MM.1S (cell line): ENCODE results near the gene TARS3.
A peak's percentile ranks its signal among the peaks of the same experiment; 100 is the strongest.

Experiments used
- DNase-seq: peaks from one replicate; pipeline ENCODE4 v3.0.0-alpha.2; 2015
- H2AFZ ChIP-seq: fragments of 300-600 bp; sonication (generic); 2 replicates; pipeline ENCODE4 v1.6.0; 2016; ENCODE audit warnings: antibody characterized with exemption, low read length
- H3F3A ChIP-seq: fragments of 300-600 bp; sonication (generic); 2 replicates; pipeline ENCODE4 v1.6.1; 2016; ENCODE audit warnings: mild to moderate bottlenecking, antibody characterized with exemption, low read length, moderate library complexity, mixed read lengths; ENCODE audit not compliant: insufficient read depth
- H3K27ac ChIP-seq: fragments of 300-600 bp; sonication (generic); 2 replicates; pipeline ENCODE4 v1.5.1; 2016; ENCODE audit warnings: mild to moderate bottlenecking, low read length
- H3K27me3 ChIP-seq: fragments of 300-600 bp; sonication (generic); replicated peaks from 2 replicates; pipeline ENCODE4 v1.6.0; 2016; ENCODE audit warnings: low read length; ENCODE audit not compliant: insufficient read depth
- H3K36me3 ChIP-seq: fragments of 300-600 bp; sonication (generic); replicated peaks from 2 replicates; pipeline ENCODE4 v1.6.1; 2016; ENCODE audit warnings: mild to moderate bottlenecking, low read length, mixed read lengths; ENCODE audit not compliant: insufficient read depth
- H3K4me1 ChIP-seq: fragments of 300-600 bp; sonication (generic); 2 replicates; pipeline ENCODE4 v1.6.1; 2016; ENCODE audit warnings: low read length, mixed read lengths
- H3K4me2 ChIP-seq: fragments of 300-600 bp; sonication (generic); 2 replicates; pipeline ENCODE4 v1.6.0; 2016; ENCODE audit warnings: low read depth, low read length
- H3K4me3 ChIP-seq: fragments of 300-600 bp; sonication (generic); 2 replicates; pipeline ENCODE4 v1.5.1; 2016; ENCODE audit warnings: low read length, mixed read lengths
- H3K79me2 ChIP-seq: fragments of 300-600 bp; sonication (generic); 2 replicates; pipeline ENCODE4 v1.6.1; 2016; ENCODE audit warnings: mixed run types, low read length, mixed read lengths
- H3K9ac ChIP-seq: fragments of 300-600 bp; sonication (generic); 2 replicates; pipeline ENCODE4 v1.6.1; 2016; ENCODE audit warnings: low read length, mixed read lengths
- H3K9me2 ChIP-seq: fragments of 300-600 bp; sonication (generic); replicated peaks from 2 replicates; pipeline ENCODE4 v1.6.1; 2016; ENCODE audit warnings: mild to moderate bottlenecking, low read length, mixed read lengths; ENCODE audit not compliant: insufficient read depth
- H3K9me3 ChIP-seq: fragments of 300-600 bp; sonication (generic); replicated peaks from 2 replicates; pipeline ENCODE4 v1.6.1; 2016; ENCODE audit warnings: mild to moderate bottlenecking, low read length, mixed read lengths; ENCODE audit not compliant: insufficient read depth
- H4K20me1 ChIP-seq: fragments of 300-600 bp; sonication (generic); 2 replicates; pipeline ENCODE4 v1.6.1; 2016; ENCODE audit warnings: mild to moderate bottlenecking, low read length, moderate library complexity, mixed read lengths; ENCODE audit not compliant: insufficient read depth
- CTCF ChIP-seq: fragments of 300-600 bp; sonication (generic); IDR thresholded peaks from 2 replicates; pipeline ENCODE4 v1.5.1; 2016; ENCODE audit warnings: antibody characterized with exemption, low read length, mixed read lengths
- EZH2 ChIP-seq: fragments of 300-600 bp; sonication (generic); optimal IDR thresholded peaks from 2 replicates; pipeline ENCODE3; 2017; ENCODE audit warnings: low read depth, mild to moderate bottlenecking, antibody characterized with exemption, low read length, mixed read lengths
- EZH2phosphoT487 ChIP-seq: fragments of 300-600 bp; sonication (generic); IDR thresholded peaks from 2 replicates; pipeline ENCODE4 v1.6.1; 2018; ENCODE audit warnings: antibody characterized with exemption, low read length

TARS3 gene

DNA sequence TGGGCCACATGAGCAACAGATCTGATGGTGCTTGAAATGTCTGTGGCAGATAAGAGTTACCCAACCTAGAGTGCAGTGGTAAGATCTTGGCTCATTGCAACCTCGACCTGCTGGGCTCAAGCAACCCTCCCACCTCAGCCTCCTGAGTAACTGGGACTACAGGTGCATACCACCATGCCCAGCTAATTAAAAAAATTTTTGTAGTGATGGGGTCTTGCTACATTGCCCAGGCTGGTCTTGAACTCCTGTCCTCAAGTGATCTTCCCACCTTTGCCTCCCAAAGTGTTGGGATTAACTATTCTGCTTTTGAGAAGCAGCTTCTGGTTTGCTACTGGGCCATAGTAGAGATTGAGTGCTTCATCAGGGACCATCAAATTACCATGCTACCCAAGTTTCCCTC lies 2.9 kb upstream of the TARS3 start:
- Histone ChIP-seq H3K9me2 (no peaks in the 10 kb centered on the region), H3K4me3 (no peak overlapping the region), H3K79me2 (peaks cover 1% of the 10 kb centered on the region; the same call in 1 of the 2 replicates), H3K4me1 (no peaks in the 10 kb centered on the region), H3K36me3 (0 out of 2 replicates have a peak, but pooled peaks cover under 1% of the 10 kb centered on the region), H3K27ac (no peak overlapping the region), H3K27me3 (no peaks in the 10 kb centered on the region), H4K20me1 (no peaks in the 10 kb centered on the region), H3K9me3 (no peaks in the 10 kb centered on the region), H2AFZ (no peak overlapping the region), H3K9ac (no peak overlapping the region), H3K4me2 (no peak overlapping the region), H3F3A (peaks cover 16% of the 10 kb centered on the region)
- no peak for DNase-seq
- TF ChIP-seq CTCF (no peak), EZH2phosphoT487 (no peak), EZH2 (no peak)

GRCh38 chr15:101725073-101725472 lies 800 bp upstream of the TARS3 start:
- no peaks in the 10 kb centered on the region for H4K20me1 ChIP-seq
- peaks cover 4% of the 10 kb centered on the region; the same call in 1 of the 2 replicates for H3K79me2 ChIP-seq
- H3K36me3 ChIP-seq: peaks cover 10% of the 10 kb centered on the region; the same call in 1 of the 2 replicates
- no peak overlapping the region for H3K4me3 ChIP-seq
- no peaks in the 10 kb centered on the region for H3K9me2 ChIP-seq
- H3K4me2 ChIP-seq: no peak overlapping the region
- H3K27ac ChIP-seq: no peak overlapping the region
- H3F3A ChIP-seq: peaks cover 16% of the 10 kb centered on the region
- H3K4me1 ChIP-seq: no peaks in the 10 kb centered on the region
- TF ChIP-seq EZH2 (no peak), EZH2phosphoT487 (no peak), CTCF (no peak)
- no peak overlapping the region for H2AFZ ChIP-seq
- no peaks in the 10 kb centered on the region for H3K27me3 ChIP-seq
- no peak for DNase-seq
- no peaks in the 10 kb centered on the region for H3K9me3 ChIP-seq
- no peak overlapping the region for H3K9ac ChIP-seq

DNA sequence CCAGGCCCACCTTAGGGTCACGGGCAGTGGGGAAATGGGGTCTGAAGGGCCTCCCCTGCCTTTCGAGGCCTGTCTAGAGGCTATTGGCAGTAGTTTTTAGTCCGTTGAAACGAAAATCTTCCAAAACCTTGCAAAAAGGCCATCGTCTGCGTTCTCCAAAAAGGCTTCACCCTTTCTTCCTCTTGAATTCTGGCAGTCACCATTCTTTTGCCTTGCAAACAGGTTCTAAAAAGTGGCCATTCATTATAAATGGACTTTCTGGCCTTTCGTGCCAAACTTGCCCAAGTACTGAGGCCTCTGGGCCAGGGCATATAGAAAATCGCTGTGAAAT lies 367 bp upstream of the TARS3 start:
- no peak overlapping the region for H3K9ac ChIP-seq
- H3K27ac ChIP-seq: no peak overlapping the region
- peaks cover 10% of the 10 kb centered on the region; the same call in 1 of the 2 replicates for H3K36me3 ChIP-seq
- H2AFZ ChIP-seq: peak overlapping the region; percentile 63
- H3F3A ChIP-seq: peaks cover 16% of the 10 kb centered on the region
- H4K20me1 ChIP-seq: no peaks in the 10 kb centered on the region
- peak overlapping the region; percentile 26; the same call in 1 of the 2 replicates for H3K4me3 ChIP-seq
- H3K9me2 ChIP-seq: no peaks in the 10 kb centered on the region
- H3K9me3 ChIP-seq: no peaks in the 10 kb centered on the region
- H3K27me3 ChIP-seq: no peaks in the 10 kb centered on the region
- TF ChIP-seq CTCF: no peak
- no peak for TF ChIP-seq EZH2phosphoT487
- TF ChIP-seq EZH2: no peak
- peaks cover 4% of the 10 kb centered on the region; the same call in 1 of the 2 replicates for H3K79me2 ChIP-seq
- peak overlapping the region; percentile 62 for H3K4me2 ChIP-seq
- no peaks in the 10 kb centered on the region for H3K4me1 ChIP-seq
- no peak for DNase-seq
